PC-9 (cell line): Measurements from ENCODE around the gene TIAM2. TPM values are rescaled to one million over a fixed set of nuclear protein-coding genes. Genes with fewer than 3 reads are reported as not detected.
"Not testable (repeated sequence)": the region's sequence is repeated elsewhere in the genome, so short reads cannot be mapped to it uniquely, and the experiment has no call there.

Source experiments
- BruUV-seq: library from RNA; stranded (reverse); fragments of 400-500 nt; replicated peaks from 2 replicates; lab custom pipeline; 2021; lab: Mats Ljungman, UMichigan
- CTCF ChIA-PET: fragments of 300-600 bp; sonication (Branson Sonifier 250); formaldehyde crosslinking; loops from one replicate; lab custom pipeline; 2022; ENCODE audit warnings: antibody characterized with exemption; lab: Charles Lee
- POLR2A ChIA-PET: fragments of 300-600 bp; sonication (Branson Sonifier 250); formaldehyde crosslinking; loops from one replicate; lab custom pipeline; 2022; ENCODE audit warnings: antibody characterized with exemption; ENCODE audit not compliant: unreplicated experiment; lab: Charles Lee
- DNase-seq, 2 experiments: peaks; one replicate each; pipeline versions ENCODE4 v3.0.0 to v3.0.0-alpha.2; 2015 to 2022; ENCODE audit warnings: mixed read lengths in 1 of 2
- H2AFZ ChIP-seq: fragments of 200-600 bp; sonication (generic); 2 replicates; pipeline ENCODE4 v1.8.1; 2017; ENCODE audit warnings: antibody characterized with exemption
- H3F3A ChIP-seq: fragments of 200-600 bp; sonication (generic); 2 replicates; pipeline ENCODE4 v1.8.1; 2017; ENCODE audit warnings: antibody characterized with exemption, mild to moderate bottlenecking, low read depth; ENCODE audit not compliant: insufficient read depth
- H3K27ac ChIP-seq: fragments of 200-600 bp; sonication (generic); 2 replicates; pipeline ENCODE4 v1.6.1; 2016; ENCODE audit warnings: mixed run types
- H3K27me3 ChIP-seq: fragments of 200-600 bp; sonication (generic); 2 replicates; pipeline ENCODE4 v1.6.1; 2016; ENCODE audit warnings: low read depth, mixed run types; ENCODE audit not compliant: insufficient read depth
- H3K36me3 ChIP-seq: fragments of 200-600 bp; sonication (generic); 2 replicates; pipeline ENCODE4 v1.6.1; 2016; ENCODE audit warnings: low read depth, mixed run types
- H3K4me1 ChIP-seq: fragments of 200-600 bp; sonication (generic); replicated peaks from 2 replicates; pipeline ENCODE4 v1.6.1; 2016; ENCODE audit warnings: mixed run types; ENCODE audit not compliant: insufficient read depth
- H3K4me2 ChIP-seq: fragments of 200-600 bp; sonication (generic); 2 replicates; pipeline ENCODE4 v1.6.1; 2017; ENCODE audit warnings: mixed run types
- H3K4me3 ChIP-seq: fragments of 200-600 bp; sonication (generic); 2 replicates; pipeline ENCODE4 v1.6.1; 2016; ENCODE audit warnings: mixed run types
- H3K79me2 ChIP-seq: fragments of 200-600 bp; sonication (generic); 2 replicates; pipeline ENCODE4 v1.6.1; 2017; ENCODE audit warnings: low read depth, mixed run types
- H3K9me2 ChIP-seq: fragments of 200-600 bp; sonication (generic); 2 replicates; pipeline ENCODE4 v1.8.1; 2017; ENCODE audit warnings: mild to moderate bottlenecking; ENCODE audit not compliant: insufficient read depth
- H3K9me3 ChIP-seq: fragments of 200-600 bp; sonication (generic); 2 replicates; pipeline ENCODE4 v1.8.1; 2016; ENCODE audit warnings: low read depth; ENCODE audit not compliant: insufficient read depth
- H4K20me1 ChIP-seq: fragments of 200-600 bp; sonication (generic); 2 replicates; pipeline ENCODE4 v1.8.1; 2017; ENCODE audit not compliant: insufficient read depth
- EZH2 ChIP-seq: fragments of 200-600 bp; sonication (generic); IDR thresholded peaks from 2 replicates; pipeline ENCODE4 v1.8.0; 2017; ENCODE audit warnings: antibody characterized with exemption, low read depth
- intact Hi-C: fragments of 100-400 bp; cut with micrococcal nuclease; formaldehyde crosslinking; loops from one replicate; pipeline ENCODE4 v1.10.0; 2022; ENCODE audit not compliant: unreplicated experiment
- total RNA-seq: library from RNA; stranded (reverse); gene quantifications from 2 replicates; pipeline ENCODE4 v1.2.3, GENCODE V29; 2021
- TF ChIP-seq, protein P1 (sequence below): fragments of 200-600 bp; sonication (generic); conservative IDR thresholded peaks from 2 replicates; pipeline ENCODE4 v1.6.1; 2017; ENCODE audit warnings: mixed run types, antibody characterized with exemption, mild to moderate bottlenecking, moderate library complexity

Gene TIAM2
- total RNA-seq, 1 experiment from 2014 or later: 11.4 TPM

DNA sequence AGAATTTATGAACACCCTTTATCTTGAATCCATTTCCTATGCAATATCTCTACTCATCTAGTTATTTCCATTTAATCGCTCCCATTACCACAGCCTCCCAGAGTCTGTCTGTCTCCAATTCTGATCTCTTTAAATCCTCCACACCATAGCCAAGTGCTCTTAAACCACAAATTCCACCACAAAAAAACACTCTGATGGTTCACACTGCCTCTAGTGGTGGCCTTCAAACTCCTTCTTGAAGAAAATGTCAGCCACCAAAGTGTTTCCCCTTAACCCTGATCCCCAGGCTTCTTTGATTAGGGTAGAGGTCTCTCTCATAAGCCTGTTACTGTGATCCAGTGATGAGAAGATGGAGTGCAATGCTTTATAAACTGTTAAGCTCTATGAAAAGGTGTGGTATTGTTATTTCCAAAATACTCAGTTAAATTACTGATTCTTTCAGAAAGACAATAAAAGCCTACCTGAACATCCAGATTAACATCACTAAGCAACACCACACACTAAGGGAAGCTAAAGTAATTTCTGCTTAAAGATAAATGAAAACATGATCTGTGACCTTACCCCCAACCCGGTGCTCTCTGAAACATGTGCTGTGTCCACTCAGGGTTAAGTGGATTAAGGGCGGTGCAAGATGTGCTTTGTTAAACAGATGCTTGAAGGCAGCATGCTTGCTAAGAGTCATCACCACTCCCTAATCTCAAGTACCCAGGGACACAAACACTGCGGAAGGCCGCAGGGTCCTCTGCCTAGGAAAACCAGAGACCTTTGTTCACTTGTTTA, 273.2 kb downstream of the TIAM2 start:
- not testable (repeated sequence) for DNase-seq

DNA sequence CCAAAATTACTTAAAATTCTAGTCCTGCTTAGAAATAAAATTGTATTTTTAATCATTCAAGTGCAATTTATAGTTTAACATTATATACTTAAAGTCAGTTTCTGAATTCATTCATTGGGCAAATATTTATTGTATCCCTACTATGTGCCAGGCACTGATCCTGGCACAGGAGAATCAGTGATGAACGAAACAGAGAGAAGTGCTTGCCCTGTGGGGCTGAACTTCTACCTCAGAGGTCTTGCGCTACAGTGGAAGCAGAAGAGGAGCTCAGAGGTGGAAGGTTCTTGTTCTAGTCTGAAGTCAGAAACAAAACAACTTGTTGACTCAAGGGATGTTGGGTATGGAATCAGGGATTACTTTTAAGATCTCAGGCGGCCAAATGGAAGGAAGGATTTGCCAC, 274.6 kb downstream of the TIAM2 start:
- BruUV-seq: no TSS peak
- H2AFZ ChIP-seq: no peak overlapping the region
- no peaks in the 10 kb centered on the region for H3K36me3 ChIP-seq
- H3K27me3 ChIP-seq: no peaks in the 10 kb centered on the region
- POLR2A ChIA-PET: no interaction called here
- H3K9me2 ChIP-seq: no peaks in the 10 kb centered on the region
- H3K9me3 ChIP-seq: no peaks in the 10 kb centered on the region
- no peak overlapping the region for H3K27ac ChIP-seq
- H3F3A ChIP-seq: no peaks in the 10 kb centered on the region
- no peak for TF ChIP-seq EZH2
- TF ChIP-seq, protein P1, sequence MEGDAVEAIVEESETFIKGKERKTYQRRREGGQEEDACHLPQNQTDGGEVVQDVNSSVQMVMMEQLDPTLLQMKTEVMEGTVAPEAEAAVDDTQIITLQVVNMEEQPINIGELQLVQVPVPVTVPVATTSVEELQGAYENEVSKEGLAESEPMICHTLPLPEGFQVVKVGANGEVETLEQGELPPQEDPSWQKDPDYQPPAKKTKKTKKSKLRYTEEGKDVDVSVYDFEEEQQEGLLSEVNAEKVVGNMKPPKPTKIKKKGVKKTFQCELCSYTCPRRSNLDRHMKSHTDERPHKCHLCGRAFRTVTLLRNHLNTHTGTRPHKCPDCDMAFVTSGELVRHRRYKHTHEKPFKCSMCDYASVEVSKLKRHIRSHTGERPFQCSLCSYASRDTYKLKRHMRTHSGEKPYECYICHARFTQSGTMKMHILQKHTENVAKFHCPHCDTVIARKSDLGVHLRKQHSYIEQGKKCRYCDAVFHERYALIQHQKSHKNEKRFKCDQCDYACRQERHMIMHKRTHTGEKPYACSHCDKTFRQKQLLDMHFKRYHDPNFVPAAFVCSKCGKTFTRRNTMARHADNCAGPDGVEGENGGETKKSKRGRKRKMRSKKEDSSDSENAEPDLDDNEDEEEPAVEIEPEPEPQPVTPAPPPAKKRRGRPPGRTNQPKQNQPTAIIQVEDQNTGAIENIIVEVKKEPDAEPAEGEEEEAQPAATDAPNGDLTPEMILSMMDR: no peak
- DNase-seq: no peak
- no peaks in the 10 kb centered on the region for H3K4me1 ChIP-seq
- H3K4me3 ChIP-seq: no peak overlapping the region
- H3K4me2 ChIP-seq: no peak overlapping the region
- CTCF ChIA-PET: no interaction called here
- H3K79me2 ChIP-seq: no peaks in the 10 kb centered on the region
- no peaks in the 10 kb centered on the region for H4K20me1 ChIP-seq
- intact Hi-C loops: loop anchor here (5.0 kb wide), 1 partner anchor 92 kb away; no protein-coding TSS in a partner anchor

More for the DNA sequence above, 273.2 kb downstream of the TIAM2 start:
- H3K27ac ChIP-seq, H3K27me3 ChIP-seq, H2AFZ ChIP-seq, H3K79me2 ChIP-seq, POLR2A ChIA-PET, H3K36me3 ChIP-seq, H3K4me1 ChIP-seq, BruUV-seq, H3K9me2 ChIP-seq, H4K20me1 ChIP-seq, H3K4me3 ChIP-seq, H3K9me3 ChIP-seq, H3F3A ChIP-seq, H3K4me2 ChIP-seq: not testable (repeated sequence)
- intact Hi-C loops: loop anchor here (5.0 kb wide), 1 partner anchor 91 kb away; no protein-coding TSS in a partner anchor
- CTCF ChIA-PET: interaction anchor here (0.6 to 1.7 kb wide), 2 partner anchors 10 to 1184 kb away, joined by 3 read pairs; no protein-coding TSS in a partner anchor
- TF ChIP-seq, protein P1: peak; percentile 64

- H3K9me3 ChIP-seq: no peaks in the 10 kb centered on the region
- H3K4me1 ChIP-seq: no peaks in the 10 kb centered on the region
- no peaks in the 10 kb centered on the region for H3K79me2 ChIP-seq
- intact Hi-C loops: no loop called here
- H3K36me3 ChIP-seq: no peaks in the 10 kb centered on the region
- no TSS peak for BruUV-seq
- CTCF ChIA-PET: no interaction called here
- H3K27me3 ChIP-seq: no peaks in the 10 kb centered on the region
- H3K9me2 ChIP-seq: no peaks in the 10 kb centered on the region
- H3K4me3 ChIP-seq: no peak overlapping the region
- TF ChIP-seq EZH2: no peak
- TF ChIP-seq, protein P1: no peak
- H2AFZ ChIP-seq: no peak overlapping the region
- no peak overlapping the region for H3K4me2 ChIP-seq
- DNase-seq: no peak
- POLR2A ChIA-PET: no interaction called here
- no peaks in the 10 kb centered on the region for H3F3A ChIP-seq
- H3K27ac ChIP-seq: no peak overlapping the region
- H4K20me1 ChIP-seq: no peaks in the 10 kb centered on the region
These were observed 275.5 kb downstream of the TIAM2 start for GRCh38 chr6:155270561-155271091.
